ENCODE measurements around the gene DOCK8. TPM values are rescaled to one million over a fixed set of nuclear protein-coding genes. Genes with fewer than 3 reads are reported as not detected.

The DOCK8 gene
- total RNA-seq, 3 donors from 2014 or later, result 80.6 to 83.4 (median 80.8) TPM

Other genes starting within 250 kb of the DOCK8 start
- 10 to 100 TPM; 15.8 to 18.3 (median 18.1) TPM for gene WASHC1, start 185.4 kb upstream of the DOCK8 start, total RNA-seq
- gene FOXD4, start 96.4 kb upstream of the DOCK8 start, total RNA-seq, result under 1 TPM in 2 of 3 donors, not detected in 1; 0.10 to 0.16 TPM
- 10 to 100 TPM; 44.5 to 60.1 (median 45.0) TPM for gene ZNG1A, start 35.8 kb upstream of the DOCK8 start, total RNA-seq

Measured in activated T-cell treated with anti-CD3 and anti-CD28 coated beads, Interleukin-2, amount 50 U/mL, for 4 hours (primary cell).